ENCODE results near the gene MAST2.

The MAST2 gene

DNA sequence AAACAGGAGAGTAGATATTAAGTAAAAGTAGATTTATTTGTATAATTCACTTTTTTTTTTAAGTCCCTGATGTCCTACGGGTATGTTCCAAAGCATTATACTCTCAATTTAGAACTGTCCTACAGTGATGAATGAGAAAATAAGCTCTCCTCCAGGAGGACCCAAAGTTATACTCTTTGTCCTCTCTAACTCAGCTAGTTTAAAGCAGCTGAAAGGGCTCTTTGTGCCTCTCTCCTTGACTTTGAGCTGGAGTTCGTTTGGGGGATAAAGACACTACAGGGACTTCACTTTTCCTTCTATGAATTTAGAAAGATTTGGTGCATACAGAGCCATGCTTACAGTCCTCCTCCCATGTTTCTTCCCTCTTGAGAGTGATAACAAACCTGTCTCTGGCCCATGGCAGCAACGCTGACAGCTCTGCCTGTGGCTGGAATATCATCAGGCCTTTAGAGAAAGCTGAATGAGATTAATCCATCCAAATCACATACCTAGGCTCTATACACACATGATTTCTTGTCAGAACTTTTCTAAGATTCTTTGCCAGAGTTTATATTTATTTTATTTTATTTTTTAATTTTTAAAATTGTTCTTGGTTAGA, 194.7 kb downstream of the MAST2 start:
- DNase-seq = no peak

DNA sequence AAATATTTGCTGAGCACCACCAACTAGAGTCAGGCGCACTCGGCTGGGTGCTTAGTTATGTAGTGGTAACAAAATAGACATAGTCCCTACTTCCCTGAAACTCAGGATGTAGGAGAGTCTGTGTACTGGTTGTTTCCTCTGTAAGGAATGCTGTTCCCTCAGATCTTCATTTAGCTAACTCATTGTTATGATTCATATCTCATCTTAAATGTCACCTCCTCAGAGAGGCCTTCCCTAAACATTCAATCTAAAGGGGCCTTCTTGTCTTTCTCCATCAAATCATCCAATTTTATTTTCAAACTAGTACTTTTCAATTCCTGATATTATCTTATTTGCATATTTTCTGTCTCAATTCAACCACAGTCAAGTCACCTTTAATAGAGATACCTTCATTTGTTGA, 196.1 kb downstream of the MAST2 start:
- DNase-seq = no peak

DNA sequence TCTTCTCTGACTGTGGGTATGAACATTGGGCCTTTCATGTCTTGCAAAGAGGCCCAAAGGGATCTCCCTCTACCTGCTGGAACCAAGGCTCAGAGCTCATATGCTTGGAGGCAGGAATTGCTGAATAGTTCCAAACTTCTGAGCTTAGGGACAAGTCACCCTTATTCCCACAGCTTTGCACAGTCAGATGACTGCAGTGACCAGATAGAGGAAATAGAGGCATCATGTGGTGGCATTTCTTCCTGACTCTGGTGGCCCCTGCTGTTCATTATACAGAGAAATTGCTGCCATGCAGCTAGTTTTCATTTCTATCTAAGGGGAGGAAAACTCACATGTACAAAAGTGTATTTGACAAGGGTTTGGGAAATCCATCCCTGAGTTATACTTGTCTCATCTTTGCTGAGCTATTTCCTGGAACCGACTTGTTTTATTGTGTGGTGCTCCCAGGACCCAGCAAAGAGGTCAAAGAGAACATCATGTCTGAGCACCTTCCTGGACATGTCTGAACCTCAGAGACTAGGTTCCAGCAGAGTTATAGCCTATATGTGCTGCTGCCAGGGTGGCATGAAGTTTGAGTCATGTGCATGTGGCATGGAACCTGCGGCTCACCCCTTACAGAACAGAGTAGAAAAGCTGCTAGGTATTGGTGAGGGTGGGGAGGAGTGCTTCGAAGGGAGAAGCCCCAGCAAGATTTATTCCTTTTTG, 197.8 kb downstream of the MAST2 start:
- no peak for DNase-seq

DNA sequence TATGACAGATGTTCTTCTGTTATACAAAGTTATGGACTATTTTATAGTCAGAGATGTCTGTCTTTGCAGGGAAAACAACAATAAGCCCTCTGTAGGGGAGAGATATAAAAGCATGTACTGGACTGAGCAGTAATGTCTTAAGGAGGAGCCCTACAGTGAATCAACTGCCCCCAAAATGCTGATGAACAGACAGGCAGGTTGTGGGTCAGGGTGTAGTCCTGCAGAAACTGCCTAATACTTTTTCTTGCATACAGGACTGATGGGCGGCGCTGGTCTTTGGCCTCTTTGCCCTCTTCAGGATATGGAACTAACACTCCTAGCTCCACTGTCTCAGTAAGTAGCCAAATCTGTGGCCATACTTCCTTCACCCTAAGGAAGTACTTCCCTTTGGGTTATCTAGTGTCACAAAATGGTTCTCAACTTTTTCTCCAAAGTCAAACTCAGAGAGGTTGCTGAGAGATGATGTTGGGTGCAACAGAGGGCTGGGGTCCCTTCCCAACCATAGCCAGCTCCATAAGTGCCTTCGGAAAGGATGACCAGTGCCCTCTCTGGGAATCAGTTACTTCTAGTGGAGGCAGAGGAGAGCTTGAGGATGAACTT, 199.2 kb downstream of the MAST2 start:
- no peak for DNase-seq

DNA sequence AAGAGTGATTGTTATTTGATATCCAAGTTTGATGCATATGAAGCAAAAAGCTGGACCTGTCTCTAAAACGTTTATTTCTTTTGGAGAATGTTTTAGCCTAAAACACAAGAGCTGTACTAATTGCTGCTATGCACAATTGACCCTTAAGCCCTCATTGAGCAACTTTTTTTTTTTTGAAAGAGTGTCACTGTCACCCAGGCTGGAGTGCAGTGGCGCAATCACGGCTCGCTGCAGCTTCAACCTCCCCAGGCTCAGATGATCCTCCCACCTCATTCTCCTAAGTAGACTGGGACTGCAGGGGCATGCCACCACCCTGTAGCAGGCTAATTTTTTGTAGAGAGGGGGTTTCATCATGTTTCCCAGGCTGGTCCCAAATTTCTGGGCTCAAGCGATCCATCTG, 199.9 kb downstream of the MAST2 start:
- no peak for DNase-seq

DNA sequence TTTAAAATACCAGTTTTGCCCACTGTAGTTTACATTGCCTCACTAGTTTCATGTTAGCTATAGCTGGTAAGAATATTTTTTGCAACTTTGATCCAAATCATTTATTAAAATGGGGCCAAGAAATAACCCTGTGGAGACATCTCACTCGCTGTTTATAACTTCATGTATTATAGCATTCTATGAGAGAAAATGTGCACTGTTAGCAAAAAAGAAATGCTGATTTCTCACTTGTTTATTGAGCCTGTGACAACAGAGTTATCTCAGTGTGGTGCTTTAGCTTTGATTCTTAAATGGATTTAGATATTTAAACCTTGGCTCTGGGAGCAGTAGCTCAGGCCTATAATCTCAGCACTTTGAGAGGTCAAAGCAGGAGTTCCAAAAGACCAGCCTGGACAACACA, 201.1 kb downstream of the MAST2 start:
- no peak for DNase-seq

DNA sequence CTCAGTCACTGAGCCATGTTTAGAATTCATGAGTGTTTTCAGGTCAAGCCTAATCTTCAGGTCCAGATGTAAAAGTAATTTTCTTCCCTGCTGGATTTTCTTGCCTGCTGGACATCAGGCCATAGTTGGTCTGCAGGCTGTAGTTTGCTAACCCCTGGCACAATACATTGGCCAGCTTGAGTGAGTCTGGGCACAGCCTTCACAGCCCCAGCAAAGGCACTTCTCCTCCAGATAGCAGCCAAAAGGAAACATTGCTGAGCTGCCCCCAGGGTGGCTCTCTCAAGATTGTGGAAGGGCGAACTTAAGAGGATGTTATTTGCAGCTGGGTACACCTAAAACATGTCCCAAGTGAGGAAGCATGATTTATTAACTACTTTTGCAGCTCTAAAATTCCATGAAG, 202.2 kb downstream of the MAST2 start:
- no peak for DNase-seq

DNA sequence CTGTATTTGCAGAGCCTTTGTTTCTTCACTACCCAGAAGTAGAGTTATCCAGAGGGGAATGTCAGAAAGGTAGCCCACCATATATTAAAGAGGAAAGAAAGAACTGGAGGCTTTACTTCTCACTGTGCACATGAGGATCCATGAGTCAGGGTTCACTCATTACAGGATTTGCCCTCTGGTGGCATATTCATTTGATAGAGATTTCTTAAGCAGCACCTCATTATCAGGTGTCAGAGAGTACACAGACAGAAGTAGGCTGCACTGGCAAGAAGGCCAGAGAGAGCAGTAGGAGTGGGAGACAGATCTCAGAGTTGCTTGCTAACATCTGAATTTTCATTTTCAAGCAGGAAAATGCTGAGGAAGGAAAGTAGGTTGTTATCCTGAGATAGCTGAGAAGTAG, 205.2 kb downstream of the MAST2 start:
- no peak for DNase-seq

DNA sequence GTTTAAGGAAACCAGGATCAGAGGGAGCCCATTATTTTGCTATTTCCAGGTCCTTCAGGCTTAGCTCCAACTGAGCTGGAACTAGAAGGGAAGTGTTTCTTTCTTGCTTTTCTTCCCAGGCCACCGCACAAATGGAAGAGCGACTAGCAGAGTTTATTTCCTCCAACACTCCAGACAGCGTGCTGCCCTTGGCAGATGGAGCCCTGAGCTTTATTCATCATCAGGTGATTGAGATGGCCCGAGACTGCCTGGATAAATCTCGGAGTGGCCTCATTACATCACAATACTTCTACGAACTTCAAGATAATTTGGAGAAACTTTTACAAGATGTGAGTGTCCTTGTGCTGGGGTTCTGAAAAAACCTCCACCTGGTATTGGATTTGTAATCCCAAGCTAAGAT, 207.2 kb downstream of the MAST2 start:
- no peak for DNase-seq

DNA sequence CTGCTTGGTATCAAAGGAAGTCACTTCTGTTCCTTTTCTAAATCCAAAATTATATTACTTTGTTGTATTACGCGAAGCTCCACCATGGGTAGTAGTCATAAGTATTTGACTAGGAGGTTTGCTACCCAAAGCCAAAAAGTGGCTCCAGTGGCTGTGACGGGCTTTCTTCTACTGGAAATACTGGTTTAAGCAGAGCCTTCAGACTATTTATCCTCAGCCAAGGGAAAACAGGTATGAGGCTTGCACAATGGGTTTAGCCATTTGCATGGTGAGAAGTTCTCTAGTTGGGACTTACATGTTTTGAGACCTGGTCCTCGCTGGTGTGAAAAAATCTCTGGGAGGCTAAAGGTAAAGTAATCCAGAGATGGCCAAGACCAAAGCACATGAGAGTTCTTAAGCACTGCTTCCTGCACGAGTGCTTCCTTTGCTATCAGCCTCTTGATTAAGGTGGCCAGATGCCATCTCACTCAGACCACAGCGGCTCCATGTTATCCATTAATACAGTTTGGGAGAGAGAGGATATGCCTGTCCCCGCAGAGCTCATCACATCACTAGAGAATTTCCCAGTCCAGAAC, 207.8 kb downstream of the MAST2 start:
- no peak for DNase-seq

DNA sequence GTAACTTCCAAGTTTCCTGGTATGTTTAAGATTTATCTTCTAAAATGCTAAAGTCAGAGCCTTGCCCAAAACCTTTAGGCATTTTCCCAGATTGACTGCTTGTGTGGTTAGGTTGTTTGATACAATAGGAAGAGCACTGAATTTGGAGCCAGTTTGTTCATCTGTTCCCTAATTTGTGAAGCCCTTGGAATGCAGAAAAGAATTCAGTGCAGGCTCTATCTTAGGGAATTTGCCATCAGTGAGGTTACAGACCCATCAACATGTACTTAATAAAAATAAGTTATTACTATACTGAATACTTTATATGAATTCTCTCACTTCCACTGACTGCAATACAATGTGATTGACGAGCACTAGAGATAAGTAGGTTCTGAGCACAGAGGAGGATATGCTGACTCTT, 208.8 kb downstream of the MAST2 start:
- no peak for DNase-seq

DNA sequence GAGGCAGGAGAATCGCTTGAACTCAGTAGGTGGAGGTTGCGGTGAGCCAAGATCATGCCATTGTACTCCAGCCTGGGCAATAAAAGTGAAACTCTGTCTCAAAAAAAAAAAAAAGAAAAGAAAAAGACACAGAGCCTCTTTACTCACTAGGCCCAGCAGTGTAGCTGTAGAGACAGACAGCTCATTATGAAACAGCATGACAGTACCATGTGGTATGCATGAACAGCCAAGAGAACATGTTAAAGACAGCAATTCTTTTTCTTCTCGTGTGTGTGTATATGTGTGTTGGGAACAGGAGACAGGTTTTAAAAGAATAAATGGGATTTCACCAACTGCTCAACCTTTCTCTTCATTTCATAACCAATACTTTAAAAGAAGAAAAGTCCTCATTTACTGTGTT, 210.2 kb downstream of the MAST2 start:
- DNase-seq = no peak

DNA sequence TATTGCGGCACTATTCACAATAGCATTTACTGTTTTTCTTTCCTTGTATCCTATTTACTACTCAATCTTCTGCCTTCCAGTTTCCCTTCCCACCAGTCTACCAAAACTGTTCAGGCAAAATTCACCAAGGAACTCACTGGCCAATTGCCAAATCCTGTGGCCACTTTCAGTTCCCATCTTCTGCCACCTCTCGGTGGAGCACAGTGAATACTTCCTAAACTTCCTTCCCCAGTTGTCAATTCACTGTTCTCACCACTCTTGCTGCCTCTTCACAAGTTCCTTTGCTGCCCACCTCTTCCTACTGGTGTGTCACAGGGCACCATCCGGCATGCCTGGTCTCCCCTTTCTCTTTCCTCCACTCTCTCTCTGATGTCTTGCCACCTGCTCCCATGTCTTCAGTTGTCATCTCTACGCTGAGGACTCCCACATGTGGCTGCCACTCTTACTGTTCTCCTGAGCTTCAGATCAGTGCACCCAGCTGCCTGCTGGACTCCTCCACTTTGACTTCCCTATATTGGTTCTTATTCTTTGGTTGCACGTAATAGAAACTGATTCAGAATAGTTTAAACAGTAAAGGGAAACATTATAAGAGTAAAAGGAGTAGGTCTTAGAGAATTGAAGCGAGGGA, 214.6 kb downstream of the MAST2 start:
- no peak for DNase-seq

DNA sequence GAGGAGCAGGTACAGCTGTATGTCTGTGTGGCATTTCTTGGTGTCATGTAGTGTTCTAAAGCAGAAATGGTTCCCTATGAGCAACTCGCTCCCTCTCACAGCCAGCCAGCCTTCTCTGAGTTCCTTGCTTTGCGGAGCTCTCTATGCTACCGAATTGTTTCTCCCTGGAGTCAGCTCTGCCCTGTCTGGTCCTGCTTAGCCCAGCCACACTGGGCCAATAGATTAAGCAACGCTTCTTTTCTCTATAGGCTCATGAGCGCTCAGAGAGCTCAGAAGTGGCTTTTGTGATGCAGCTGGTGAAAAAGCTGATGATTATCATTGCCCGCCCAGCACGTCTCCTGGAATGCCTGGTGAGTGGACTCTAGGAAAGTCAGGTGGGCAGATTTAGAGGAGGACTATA, 215.9 kb downstream of the MAST2 start:
- DNase-seq = no peak

DNA sequence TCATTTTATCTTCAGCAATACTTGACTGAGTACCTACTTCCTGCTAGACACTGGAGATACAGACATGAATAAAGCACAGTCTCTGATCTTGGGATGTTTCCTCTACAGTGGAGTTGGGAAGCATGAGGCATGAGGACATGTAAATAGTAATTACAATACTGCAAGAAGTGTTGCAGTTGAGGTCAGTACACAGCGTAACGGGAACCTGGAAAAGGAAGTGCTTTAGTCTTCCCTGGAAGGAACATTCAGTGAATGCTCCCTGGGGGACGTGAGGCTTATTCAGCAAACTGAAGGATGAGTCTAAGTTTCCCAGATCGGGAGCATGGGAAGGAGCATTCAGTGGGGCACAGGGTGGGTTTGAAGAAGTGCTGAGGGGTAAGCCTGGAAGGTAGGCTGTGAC, 216.6 kb downstream of the MAST2 start:
- DNase-seq = no peak

DNA sequence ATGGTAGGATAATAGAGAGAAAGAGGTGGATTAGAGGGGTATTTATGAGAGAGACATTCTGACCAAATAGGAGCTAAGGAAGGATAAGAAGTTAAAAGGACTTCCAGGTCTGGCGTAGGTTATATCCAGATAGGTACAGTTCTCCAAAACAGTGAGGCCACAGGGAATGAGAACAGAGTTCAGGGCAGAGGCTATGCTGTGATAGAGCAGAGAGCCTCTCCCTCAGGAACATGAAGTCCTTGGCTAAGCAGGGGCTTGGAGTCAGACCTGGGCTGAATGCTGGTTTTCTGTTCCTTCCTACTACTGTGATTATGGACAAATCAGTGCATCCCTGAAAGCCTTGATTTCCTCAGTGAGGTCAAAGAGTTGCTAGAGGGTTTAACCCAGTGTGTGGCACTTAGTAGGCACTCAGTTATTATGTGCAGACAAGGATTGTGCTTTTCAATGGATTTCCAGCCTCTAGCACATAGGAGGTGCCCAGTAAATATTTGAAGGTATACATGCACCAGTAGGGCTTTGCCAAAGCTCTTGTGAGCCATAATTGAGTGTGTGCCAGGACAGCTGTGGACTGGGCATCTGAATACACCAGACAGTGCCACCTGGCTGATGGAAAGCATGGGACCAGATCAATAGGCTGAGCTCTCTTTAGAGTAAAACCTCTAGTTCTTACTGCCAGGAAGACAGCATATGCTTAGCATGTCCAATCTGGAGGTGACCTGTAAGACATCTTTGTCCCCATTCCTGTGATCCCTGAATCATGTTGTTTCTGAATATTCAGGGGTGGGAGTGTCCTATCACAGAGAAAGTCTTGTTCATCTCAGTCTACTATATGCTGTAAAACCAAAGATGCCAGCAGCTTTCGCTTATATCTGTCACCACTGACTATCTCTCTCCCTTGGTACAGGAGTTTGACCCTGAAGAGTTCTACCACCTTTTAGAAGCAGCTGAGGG, 217.9 kb downstream of the MAST2 start:
- no peak for DNase-seq

DNA sequence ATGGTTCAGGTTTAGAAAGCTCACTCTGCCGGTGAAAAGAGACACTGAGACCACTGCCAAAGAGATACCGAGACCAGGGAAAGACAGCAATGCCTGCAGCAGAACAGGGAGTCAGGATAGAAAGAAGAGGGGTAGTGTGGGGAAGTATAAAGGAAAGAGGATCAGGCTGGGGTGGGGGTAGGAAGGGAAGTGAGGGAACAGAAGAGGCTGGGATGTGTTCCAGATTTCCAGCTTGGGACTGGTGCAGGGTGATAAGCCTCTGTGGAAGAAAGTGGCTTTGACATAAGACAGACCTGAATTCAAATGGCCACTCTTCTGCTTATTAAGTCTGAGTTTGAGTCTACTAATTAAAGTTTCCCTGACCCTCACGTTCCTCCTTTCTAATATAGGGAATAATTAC, 223.1 kb downstream of the MAST2 start:
- no peak for DNase-seq

DNA sequence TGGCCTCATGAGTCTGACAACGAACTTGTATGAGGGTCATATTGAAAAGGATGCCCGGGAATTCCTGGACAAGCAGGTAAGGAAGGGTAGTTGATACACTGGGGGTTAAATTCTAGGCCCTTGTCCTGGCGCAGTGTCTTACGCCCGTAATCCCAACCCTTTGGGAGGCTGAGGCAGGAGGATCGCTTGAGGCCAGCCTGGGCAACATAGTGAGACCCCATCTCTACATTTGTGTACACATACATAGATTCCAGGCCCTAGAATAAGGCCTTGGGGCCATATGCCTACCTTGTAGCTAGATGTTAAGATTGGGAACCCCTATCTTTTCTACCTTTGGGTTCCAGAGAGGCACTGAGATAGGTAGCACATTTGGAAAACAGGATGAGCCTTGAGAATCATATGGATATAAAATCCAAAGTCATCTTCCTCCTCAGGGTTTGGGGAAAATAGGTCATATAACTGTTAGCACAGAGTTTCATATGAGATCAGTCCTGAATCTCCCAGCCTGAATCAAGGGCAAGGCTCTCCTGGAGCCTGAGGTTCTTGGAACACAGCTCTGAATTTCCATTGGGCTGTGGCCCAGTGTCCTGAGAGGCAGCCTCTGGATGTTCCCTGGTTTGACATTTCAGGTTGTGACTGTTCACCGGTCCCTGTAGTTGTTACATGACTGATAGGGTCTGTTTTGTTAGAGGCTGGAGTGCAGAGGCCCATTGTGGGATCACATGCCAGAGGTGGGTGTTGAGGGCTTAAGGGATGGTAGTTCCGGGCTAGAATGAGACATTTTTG, 224.6 kb downstream of the MAST2 start:
- no peak for DNase-seq

DNA sequence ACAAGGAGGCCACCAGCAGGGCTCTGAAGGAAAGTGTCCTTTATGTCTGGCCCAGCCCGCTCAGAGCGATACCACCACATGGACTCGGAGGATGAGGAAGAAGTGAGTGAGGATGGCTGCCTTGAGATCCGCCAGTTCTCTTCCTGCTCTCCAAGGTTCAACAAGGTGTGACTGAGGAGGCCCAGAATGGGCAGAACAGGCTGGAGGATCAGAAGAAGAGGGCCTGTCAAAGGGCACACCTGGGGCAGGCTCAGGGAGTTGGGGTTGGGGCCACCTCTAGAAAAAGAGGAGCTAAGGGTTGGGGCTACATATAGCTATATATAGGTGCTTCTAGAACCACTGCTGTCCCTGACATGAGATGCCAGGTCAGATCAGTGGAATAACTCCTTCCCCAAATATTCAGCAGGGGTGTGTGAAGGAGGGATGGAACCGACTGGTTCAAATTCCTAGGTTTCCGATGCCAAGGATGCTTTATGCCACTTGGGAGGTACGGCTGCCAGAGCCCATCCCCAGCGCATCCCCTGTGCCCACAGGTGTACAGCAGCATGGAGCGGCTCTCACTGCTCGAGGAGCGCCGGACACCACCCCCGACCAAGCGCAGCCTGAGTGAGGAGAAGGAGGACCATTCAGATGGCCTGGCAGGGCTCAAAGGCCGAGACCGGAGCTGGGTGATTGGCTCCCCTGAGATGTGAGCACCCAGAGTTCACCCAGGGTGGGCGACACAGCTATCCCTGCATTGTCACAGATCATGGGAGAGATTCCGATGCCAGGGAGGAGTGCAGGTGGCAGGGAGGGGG, 226.9 kb downstream of the MAST2 start:
- no peak for DNase-seq

DNA sequence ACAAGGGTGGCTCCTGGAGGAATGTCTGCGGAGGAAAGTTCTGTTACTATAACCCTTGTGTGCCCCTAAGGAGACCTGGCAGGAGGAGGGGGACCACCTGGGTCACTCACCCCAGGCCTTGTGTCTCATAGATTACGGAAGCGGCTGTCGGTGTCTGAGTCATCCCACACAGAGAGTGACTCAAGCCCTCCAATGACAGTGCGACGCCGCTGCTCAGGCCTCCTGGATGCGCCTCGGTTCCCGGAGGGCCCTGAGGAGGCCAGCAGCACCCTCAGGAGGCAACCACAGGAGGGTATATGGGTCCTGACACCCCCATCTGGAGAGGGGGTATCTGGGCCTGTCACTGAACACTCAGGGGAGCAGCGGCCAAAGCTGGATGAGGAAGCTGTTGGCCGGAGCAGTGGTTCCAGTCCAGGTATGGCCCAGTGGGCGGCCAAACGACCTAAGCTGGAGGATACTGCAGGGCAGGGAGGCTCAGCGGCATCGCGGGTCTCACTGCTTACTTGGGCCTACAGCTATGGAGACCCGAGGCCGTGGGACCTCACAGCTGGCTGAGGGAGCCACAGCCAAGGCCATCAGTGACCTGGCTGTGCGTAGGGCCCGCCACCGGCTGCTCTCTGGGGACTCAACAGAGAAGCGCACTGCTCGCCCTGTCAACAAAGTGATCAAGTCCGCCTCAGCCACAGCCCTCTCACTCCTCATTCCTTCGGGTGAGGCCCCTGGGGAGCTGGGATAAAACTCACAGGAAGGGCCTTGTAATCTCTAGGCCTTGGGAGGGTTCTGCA, 227.7 kb downstream of the MAST2 start:
- no peak for DNase-seq

Data from activated CD4-positive, alpha-beta T cell treated with anti-CD3 and anti-CD28 coated beads for 1 hour (primary cell).